Measurements from ENCODE around the gene PHACTR4. TPM values are rescaled to one million over a fixed set of nuclear protein-coding genes. Genes with fewer than 3 reads are reported as not detected.

Gene PHACTR4
- total and polyA plus RNA-seq, 2 of the 8 experiments (the other 6 are each of a cell fraction or from before 2014, with no cell fraction given): 23.7 to 57.8 TPM

DNA sequence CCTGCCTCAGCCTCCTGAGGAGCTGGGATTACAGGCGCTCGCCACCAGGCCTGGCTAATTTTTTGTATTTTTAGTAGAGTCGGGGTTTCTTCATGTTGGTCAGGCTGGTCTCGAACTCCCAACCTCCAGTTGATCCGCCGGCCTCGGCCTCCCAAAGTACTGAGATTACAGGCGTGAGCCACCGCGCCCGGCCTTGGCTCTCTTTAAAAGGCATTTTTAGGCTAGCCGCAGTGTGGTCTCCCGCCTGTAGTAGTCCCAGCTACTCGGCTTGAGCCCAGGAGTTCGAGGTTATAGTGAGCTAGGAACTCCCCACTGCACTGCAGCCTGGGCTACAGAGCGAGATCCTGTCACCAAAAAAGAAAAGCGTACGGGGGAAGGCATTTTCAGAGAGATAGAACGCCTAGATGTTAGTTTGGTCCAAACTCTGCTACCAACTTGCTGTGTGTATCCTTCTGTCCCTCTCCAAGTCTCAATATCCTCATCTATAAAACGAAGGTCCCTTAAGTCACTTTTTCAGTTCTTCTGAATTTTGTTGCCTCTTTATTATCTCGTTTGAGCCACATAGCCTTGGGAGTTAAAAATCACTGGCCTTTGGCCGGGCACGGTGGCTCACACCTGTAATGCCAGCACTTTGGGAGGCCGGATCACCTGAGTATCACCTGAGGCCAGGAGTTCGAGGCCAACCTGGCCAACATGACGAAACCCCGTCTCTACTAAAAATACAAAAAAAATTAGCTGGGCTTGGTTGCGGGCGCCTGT, 40.0 kb upstream of the PHACTR4 start (continued):
- TF ChIP-seq, protein P1, sequence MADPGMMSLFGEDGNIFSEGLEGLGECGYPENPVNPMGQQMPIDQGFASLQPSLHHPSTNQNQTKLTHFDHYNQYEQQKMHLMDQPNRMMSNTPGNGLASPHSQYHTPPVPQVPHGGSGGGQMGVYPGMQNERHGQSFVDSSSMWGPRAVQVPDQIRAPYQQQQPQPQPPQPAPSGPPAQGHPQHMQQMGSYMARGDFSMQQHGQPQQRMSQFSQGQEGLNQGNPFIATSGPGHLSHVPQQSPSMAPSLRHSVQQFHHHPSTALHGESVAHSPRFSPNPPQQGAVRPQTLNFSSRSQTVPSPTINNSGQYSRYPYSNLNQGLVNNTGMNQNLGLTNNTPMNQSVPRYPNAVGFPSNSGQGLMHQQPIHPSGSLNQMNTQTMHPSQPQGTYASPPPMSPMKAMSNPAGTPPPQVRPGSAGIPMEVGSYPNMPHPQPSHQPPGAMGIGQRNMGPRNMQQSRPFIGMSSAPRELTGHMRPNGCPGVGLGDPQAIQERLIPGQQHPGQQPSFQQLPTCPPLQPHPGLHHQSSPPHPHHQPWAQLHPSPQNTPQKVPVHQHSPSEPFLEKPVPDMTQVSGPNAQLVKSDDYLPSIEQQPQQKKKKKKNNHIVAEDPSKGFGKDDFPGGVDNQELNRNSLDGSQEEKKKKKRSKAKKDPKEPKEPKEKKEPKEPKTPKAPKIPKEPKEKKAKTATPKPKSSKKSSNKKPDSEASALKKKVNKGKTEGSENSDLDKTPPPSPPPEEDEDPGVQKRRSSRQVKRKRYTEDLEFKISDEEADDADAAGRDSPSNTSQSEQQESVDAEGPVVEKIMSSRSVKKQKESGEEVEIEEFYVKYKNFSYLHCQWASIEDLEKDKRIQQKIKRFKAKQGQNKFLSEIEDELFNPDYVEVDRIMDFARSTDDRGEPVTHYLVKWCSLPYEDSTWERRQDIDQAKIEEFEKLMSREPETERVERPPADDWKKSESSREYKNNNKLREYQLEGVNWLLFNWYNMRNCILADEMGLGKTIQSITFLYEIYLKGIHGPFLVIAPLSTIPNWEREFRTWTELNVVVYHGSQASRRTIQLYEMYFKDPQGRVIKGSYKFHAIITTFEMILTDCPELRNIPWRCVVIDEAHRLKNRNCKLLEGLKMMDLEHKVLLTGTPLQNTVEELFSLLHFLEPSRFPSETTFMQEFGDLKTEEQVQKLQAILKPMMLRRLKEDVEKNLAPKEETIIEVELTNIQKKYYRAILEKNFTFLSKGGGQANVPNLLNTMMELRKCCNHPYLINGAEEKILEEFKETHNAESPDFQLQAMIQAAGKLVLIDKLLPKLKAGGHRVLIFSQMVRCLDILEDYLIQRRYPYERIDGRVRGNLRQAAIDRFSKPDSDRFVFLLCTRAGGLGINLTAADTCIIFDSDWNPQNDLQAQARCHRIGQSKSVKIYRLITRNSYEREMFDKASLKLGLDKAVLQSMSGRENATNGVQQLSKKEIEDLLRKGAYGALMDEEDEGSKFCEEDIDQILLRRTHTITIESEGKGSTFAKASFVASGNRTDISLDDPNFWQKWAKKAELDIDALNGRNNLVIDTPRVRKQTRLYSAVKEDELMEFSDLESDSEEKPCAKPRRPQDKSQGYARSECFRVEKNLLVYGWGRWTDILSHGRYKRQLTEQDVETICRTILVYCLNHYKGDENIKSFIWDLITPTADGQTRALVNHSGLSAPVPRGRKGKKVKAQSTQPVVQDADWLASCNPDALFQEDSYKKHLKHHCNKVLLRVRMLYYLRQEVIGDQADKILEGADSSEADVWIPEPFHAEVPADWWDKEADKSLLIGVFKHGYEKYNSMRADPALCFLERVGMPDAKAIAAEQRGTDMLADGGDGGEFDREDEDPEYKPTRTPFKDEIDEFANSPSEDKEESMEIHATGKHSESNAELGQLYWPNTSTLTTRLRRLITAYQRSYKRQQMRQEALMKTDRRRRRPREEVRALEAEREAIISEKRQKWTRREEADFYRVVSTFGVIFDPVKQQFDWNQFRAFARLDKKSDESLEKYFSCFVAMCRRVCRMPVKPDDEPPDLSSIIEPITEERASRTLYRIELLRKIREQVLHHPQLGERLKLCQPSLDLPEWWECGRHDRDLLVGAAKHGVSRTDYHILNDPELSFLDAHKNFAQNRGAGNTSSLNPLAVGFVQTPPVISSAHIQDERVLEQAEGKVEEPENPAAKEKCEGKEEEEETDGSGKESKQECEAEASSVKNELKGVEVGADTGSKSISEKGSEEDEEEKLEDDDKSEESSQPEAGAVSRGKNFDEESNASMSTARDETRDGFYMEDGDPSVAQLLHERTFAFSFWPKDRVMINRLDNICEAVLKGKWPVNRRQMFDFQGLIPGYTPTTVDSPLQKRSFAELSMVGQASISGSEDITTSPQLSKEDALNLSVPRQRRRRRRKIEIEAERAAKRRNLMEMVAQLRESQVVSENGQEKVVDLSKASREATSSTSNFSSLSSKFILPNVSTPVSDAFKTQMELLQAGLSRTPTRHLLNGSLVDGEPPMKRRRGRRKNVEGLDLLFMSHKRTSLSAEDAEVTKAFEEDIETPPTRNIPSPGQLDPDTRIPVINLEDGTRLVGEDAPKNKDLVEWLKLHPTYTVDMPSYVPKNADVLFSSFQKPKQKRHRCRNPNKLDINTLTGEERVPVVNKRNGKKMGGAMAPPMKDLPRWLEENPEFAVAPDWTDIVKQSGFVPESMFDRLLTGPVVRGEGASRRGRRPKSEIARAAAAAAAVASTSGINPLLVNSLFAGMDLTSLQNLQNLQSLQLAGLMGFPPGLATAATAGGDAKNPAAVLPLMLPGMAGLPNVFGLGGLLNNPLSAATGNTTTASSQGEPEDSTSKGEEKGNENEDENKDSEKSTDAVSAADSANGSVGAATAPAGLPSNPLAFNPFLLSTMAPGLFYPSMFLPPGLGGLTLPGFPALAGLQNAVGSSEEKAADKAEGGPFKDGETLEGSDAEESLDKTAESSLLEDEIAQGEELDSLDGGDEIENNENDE (IDR thresholded peaks at IDR 0.05; ENCODE audit: insufficient replicate concordance, low read length): no peak
- TF ChIP-seq, protein P2, sequence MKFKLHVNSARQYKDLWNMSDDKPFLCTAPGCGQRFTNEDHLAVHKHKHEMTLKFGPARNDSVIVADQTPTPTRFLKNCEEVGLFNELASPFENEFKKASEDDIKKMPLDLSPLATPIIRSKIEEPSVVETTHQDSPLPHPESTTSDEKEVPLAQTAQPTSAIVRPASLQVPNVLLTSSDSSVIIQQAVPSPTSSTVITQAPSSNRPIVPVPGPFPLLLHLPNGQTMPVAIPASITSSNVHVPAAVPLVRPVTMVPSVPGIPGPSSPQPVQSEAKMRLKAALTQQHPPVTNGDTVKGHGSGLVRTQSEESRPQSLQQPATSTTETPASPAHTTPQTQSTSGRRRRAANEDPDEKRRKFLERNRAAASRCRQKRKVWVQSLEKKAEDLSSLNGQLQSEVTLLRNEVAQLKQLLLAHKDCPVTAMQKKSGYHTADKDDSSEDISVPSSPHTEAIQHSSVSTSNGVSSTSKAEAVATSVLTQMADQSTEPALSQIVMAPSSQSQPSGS (IDR thresholded peaks at IDR 0.05; ENCODE audit: low read length): no peak
- no peak for TF ChIP-seq HDAC2 (IDR thresholded peaks at IDR 0.05; ENCODE audit: borderline replicate concordance in 1 of 2, low read depth in 2 of 2, low read length in 2 of 2)

Data from H1 (cell line).